ENCODE results near the gene TNS1. TPM values are rescaled to one million over a fixed set of nuclear protein-coding genes. Genes with fewer than 3 reads are reported as not detected.

TNS1 gene
- total and polyA plus RNA-seq, 2 donors from 2014 or later, result 44.8 to 471 TPM

DNA sequence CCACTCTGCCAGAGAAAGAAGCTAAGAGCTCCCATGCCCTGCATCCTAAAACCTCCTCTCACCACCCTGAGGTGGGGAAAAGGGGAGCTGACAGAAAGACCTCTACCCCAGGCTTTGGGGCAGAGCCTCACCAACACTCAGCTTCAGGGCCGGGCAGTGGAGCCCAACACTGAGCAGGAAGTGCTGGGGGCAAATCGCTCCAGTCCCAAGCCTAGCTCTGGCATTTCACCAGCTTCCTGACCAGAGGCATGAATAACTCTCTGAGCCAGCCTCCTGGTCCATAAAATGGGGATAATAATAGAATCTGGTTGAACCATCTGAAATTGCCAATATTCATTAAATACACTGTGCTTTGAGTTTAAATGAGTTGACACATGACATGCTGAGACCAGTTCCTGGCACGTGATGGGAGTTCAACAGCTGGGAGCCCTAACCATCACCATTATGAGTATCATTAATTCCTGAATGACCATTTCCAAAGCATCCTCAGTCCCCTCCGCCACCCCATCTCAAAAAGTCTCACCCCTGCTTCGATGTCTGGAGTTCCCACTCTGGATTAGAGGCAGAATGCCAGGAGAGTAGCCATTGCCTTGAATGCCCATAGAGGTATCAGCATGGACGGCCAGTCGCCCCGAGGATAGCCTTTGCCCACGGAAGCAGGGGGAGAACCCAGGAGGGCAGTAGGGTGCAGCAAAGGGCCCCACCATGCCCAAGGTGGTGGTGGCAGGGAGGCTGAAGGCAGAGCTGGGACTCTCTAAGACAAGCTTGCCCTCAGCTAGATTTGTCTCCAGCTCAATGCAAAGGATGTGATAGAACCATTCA is 153.4 kb downstream of the TNS1 start:
- H3K27me3 ChIP-seq (ENCODE audit: control insufficient read depth, insufficient read depth, low read length), result no peaks in the 10 kb centered on the region
- no peak for DNase-seq
- no peak overlapping the region for H3K4me3 ChIP-seq (ENCODE audit: low read length in 3 of 3)
- no peak for FAIRE-seq
- H3K9me3 ChIP-seq (ENCODE audit: control insufficient read depth in 2 of 3, insufficient read depth in 1 of 3, low read length in 3 of 3), result no peaks in the 10 kb centered on the region
- H3K4me1 ChIP-seq (ENCODE audit: control insufficient read depth in 2 of 3, insufficient read depth in 2 of 3, low read depth in 1 of 3, low read length in 3 of 3), result peaks cover 0 to 34% (median 23%) of the 10 kb centered on the region in 3 donors
- no peak overlapping the region for H3K9ac ChIP-seq (ENCODE audit: low read length in 3 of 3)
- intact Hi-C loops (cut with DNase I), result no loop called here
- H3K36me3 ChIP-seq (ENCODE audit: control insufficient read depth in 2 of 3, insufficient read depth in 3 of 3, low read length in 3 of 3), result peaks cover 2 to 63% (median 39%) of the 10 kb centered on the region in 3 donors
- TF ChIP-seq, protein P1, sequence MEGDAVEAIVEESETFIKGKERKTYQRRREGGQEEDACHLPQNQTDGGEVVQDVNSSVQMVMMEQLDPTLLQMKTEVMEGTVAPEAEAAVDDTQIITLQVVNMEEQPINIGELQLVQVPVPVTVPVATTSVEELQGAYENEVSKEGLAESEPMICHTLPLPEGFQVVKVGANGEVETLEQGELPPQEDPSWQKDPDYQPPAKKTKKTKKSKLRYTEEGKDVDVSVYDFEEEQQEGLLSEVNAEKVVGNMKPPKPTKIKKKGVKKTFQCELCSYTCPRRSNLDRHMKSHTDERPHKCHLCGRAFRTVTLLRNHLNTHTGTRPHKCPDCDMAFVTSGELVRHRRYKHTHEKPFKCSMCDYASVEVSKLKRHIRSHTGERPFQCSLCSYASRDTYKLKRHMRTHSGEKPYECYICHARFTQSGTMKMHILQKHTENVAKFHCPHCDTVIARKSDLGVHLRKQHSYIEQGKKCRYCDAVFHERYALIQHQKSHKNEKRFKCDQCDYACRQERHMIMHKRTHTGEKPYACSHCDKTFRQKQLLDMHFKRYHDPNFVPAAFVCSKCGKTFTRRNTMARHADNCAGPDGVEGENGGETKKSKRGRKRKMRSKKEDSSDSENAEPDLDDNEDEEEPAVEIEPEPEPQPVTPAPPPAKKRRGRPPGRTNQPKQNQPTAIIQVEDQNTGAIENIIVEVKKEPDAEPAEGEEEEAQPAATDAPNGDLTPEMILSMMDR (IDR thresholded peaks at IDR 0.05; ENCODE audit: borderline replicate concordance, extremely low read depth, insufficient read depth), result no peak
- H3K27ac ChIP-seq (ENCODE audit: low read depth in 2 of 2, low read length in 2 of 2), result no peak overlapping the region

DNA sequence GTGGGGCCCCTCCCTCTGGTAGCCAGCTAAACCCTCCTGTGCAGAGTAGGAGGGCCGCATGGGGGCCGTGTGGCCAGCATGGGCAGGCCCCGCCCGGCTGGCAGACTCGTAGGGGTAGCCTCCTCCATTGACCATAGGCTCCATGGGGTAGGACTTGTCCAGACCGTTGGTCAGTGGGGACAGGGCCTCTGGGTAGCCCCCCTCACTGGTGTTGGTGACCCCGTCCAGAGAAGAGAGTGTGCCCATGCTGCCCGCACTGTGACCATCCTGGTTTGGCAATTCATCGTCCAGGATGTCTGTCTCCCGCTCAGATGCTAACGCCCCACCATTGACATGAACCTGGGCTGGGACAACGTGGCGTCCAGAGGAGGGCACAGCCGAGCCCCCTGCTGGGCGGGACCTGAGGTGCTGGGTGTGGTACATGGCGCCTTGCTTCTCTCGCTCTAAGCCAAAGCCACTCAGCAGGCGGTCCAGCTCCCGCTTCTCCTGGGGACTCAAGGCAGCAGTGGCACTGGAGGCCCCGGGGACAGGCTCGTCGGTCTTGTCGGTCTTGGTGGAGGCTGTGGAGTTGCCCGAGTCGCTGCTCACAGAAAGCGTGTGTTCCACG is 154.3 kb downstream of the TNS1 start:
- H3K4me3 ChIP-seq (ENCODE audit: low read length in 3 of 3), result no peak overlapping the region
- H3K27ac ChIP-seq (ENCODE audit: low read depth in 2 of 2, low read length in 2 of 2), result no peak overlapping the region
- H3K9ac ChIP-seq (ENCODE audit: low read length in 3 of 3), result no peak overlapping the region
- H3K9me3 ChIP-seq (ENCODE audit: control insufficient read depth in 2 of 3, insufficient read depth in 1 of 3, low read length in 3 of 3), result no peaks in the 10 kb centered on the region
- H3K27me3 ChIP-seq (ENCODE audit: control insufficient read depth, insufficient read depth, low read length), result no peaks in the 10 kb centered on the region
- no peak for FAIRE-seq
- TF ChIP-seq, protein P1 (IDR thresholded peaks at IDR 0.05; ENCODE audit: borderline replicate concordance, extremely low read depth, insufficient read depth), result no peak
- DNase-seq, result peak in 1 of 5 donors; percentile 68
- H3K4me1 ChIP-seq (ENCODE audit: control insufficient read depth in 2 of 3, insufficient read depth in 2 of 3, low read depth in 1 of 3, low read length in 3 of 3), result peaks cover 0 to 36% (median 30%) of the 10 kb centered on the region in 3 donors
- intact Hi-C loops (cut with DNase I), result no loop called here
- H3K36me3 ChIP-seq (ENCODE audit: control insufficient read depth in 2 of 3, insufficient read depth in 3 of 3, low read length in 3 of 3), result peaks cover 2 to 68% (median 40%) of the 10 kb centered on the region in 3 donors

DNA sequence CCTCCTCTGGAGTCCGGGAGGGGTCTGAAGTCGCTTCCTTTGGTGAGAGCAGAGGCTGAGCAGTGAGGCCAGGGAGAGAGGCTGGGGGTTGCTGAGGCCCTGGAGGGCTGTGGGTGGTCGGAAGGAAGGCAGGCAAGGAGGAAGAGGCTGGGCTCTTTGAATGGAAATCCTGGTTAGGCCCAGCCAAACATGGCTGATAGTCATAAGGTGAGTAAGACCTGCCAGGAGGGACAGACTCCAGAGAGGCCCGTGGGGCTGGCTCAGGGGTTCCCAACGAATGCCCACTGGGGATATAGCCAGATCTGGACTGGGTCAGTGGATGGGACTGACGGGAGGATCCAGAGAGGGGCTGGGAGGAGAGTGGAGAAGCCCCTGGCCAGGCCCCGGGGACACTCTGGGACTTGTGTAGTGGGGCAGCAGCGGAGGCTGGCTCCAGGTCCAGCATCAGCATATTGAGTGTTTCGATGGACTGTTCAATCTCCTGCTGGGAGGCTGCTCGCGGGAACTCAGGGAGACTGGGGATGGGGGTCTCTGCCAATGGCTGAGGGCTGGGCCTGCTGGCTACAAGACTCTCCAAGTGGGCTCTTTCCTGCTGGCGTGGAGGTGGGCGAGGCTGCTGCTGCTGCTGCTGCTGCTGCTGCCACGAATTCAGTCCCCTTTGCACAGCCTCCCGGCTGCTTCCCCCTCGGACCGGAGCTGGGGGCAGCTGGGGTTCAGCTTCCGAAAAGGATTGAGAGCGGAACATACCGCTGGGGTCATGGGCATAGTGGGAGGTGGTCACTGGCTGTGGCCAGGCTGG is 155.0 kb downstream of the TNS1 start:
- FAIRE-seq (no peak), DNase-seq (peak in 1 of 5 donors; percentile 66)
- intact Hi-C loops (cut with DNase I), result no loop called here
- Histone ChIP-seq H3K27ac (ENCODE audit: low read depth in 2 of 2, low read length in 2 of 2) (no peak overlapping the region), H3K36me3 (ENCODE audit: control insufficient read depth in 2 of 3, insufficient read depth in 3 of 3, low read length in 3 of 3) (peaks cover 2 to 71% (median 41%) of the 10 kb centered on the region in 3 donors), H3K27me3 (ENCODE audit: control insufficient read depth, insufficient read depth, low read length) (no peaks in the 10 kb centered on the region), H3K4me3 (ENCODE audit: low read length in 3 of 3) (no peak overlapping the region), H3K9ac (ENCODE audit: low read length in 3 of 3) (no peak overlapping the region), H3K9me3 (ENCODE audit: control insufficient read depth in 2 of 3, insufficient read depth in 1 of 3, low read length in 3 of 3) (no peaks in the 10 kb centered on the region), H3K4me1 (ENCODE audit: control insufficient read depth in 2 of 3, insufficient read depth in 2 of 3, low read depth in 1 of 3, low read length in 3 of 3) (peaks cover 0 to 33% (median 30%) of the 10 kb centered on the region in 3 donors)
- TF ChIP-seq, protein P1 (IDR thresholded peaks at IDR 0.05; ENCODE audit: borderline replicate concordance, extremely low read depth, insufficient read depth), result no peak
